Hematopoietic multipotent progenitor cell (in vitro differentiated cells): Measurements from ENCODE around the gene KMO. TPM values are rescaled to one million over a fixed set of nuclear protein-coding genes. Genes with fewer than 3 reads are reported as not detected.

Source experiments
- DNase-seq, 3 donors: peaks; one replicate each; pipeline ENCODE4 v3.0.0-alpha.2; 2011 to 2015; ENCODE audit warnings: low read depth in 2 of 3, low spot score in 2 of 3
- total RNA-seq: library from RNA; depleted of rRNA; stranded (reverse); fragments of >200 nt; gene quantifications from one replicate; pipeline ENCODE4 v1.2.3, GENCODE V29; 2012

The KMO gene
- total RNA-seq, 1 donor, result 0.81 TPM

DNA sequence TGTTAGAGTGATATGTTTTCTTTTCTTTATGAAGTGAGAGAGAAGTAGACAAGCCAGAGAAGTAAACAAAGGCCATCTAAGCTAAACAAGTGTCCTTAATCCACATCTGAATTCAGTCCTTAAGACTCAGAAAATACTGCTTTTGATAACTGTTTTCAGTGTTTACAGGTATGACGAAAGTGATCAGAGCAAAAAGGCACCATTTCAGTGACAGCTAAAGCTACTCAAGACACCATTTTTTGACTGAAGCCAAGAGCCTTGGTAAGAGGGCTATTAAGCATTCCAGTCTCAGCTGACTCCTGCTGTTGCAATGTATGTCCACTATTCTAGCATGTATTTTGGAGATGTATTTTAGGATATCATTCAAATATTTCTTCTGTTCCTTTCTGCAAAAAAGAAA, 4.1 kb downstream of the KMO start:
- no peak for DNase-seq

DNA sequence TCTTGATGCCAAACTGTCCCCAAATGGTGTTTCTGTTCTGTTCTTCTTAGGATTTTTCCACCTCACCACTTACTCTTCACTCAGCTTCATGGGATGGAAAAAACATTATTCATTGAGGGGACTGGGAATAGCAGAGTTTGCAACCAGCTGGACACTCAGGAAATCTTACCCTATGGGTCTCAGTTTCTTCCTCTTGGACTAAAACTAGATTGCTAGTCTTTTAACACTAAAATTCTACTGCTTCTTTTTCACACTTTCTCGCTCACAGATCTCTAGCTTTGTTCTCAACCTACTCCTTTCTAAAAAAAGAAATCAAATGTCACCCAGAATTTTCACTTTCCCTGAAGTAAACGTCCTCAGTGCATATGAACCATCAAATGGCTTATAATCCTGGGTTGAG, 4.8 kb downstream of the KMO start:
- DNase-seq, result no peak

GRCh38 chr1:241542199-241542907, 10.2 kb downstream of the KMO start:
- DNase-seq, result no peak

- no peak for DNase-seq
These were observed 15.8 kb downstream of the KMO start for GRCh38 chr1:241548008-241548407.

DNA sequence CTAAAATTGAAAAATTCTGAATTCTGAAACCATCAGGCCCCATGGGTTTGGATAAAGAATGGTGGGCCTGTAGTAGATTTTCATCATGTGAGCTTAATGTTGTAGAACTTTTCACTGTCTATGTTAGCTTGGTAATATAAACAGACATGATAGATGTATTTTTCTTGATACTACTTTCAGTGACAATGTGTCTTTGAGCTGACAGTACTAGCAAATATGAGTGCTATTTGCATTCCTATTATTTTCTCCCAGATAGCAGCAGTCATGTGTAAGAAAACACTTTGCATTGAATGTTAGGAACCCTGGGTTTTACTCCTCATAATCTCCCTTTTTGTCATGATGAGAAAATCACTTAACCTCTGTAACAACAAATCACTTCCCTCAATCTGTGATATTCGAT, 18.1 kb downstream of the KMO start:
- DNase-seq, result no peak

DNA sequence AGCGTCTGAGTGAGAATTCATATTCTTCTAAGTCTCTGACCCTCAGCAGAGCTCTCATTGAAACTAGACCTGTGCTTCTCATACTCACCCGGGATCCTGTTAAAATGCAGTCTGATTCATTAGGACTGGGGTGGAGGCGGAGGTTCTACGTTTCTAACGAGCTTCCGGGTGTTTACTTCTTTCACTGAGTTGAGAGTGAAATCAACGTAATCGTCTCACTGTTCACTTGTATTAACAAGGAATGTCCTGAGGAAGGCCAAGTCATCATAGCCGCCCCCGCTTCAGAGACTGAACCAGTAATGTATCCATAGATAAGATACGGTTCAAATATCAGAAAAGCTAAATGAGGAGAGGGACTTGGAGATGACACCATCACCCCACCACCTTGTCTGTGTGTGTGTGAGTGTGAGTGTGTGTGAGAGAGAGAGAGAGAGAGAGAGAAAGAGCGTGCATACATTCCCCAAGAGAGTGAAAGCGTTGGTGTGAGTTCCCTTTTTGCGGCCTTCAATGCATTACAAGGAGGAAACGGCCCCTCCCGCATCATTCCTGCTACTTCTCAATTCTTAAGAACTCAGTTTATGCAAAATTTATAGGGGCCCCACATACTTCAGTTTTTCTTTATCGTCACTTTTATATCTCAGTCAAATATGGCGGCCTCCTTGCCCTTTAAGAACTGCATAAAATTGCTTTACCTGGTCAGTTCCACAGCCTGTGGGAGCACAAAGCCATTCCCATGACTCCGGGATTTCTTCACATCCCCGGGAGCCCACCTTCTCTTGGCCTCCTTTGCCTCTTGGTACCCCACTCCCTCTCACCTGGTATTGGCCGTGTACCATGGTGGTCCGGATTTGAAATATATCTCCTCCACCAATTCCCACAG, 19.8 kb downstream of the KMO start:
- DNase-seq, result peak; percentile 28 to 88 (median 80)

DNA sequence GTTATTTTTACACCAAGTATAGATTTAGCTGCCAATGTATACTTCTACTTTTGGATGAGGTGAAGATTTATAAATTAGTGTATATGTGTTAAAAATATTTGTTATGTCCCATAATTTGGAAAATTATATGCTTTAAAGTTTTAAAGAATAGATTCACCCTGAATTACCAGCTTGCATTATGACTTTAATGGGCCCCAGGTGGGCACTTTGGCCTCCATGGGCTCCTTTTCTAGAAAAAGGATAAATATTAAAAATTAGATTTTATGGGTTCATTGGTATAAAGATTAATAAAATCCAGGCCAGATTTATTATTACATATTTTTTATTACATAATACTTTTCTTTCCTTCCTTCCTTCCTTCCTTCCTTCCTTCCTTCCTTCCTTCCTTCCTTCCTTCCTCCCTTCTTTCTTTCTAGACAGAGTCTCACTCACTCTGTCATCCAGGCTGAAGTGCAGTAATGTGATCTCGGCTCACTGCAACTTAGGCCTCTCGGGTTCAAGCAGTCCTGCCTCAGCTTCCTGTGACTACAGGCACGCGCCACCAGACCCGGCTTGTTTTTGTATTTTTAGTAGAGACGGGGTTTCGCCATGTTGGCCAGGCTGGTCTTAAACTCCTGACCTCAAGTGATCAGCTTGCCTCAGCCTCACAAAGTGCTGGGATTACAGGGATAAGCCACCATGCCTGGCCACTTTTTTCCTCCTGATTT, 21.9 kb downstream of the KMO start:
- DNase-seq, result no peak

GRCh38 chr1:241555526-241555925, 23.3 kb downstream of the KMO start:
- no peak for DNase-seq

DNA sequence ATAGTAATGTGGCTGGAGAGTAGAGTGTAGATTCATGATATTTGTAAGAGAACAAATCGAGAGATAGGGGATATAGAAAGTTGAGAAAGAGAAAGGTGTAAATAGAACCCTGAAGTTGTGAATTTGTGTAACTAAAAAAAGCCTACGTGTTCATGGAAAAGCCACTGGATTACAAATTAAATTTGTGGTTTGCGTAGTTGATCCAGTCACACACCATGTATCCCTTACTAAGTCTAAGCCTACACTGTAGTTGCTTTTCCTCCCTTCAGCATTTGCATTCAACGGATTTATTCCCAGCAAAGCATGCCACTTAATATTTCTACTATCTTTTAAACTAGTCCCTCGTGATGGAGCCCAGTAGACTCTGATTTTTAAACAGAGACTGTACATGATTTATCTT, 24.9 kb downstream of the KMO start:
- DNase-seq, result no peak

DNA sequence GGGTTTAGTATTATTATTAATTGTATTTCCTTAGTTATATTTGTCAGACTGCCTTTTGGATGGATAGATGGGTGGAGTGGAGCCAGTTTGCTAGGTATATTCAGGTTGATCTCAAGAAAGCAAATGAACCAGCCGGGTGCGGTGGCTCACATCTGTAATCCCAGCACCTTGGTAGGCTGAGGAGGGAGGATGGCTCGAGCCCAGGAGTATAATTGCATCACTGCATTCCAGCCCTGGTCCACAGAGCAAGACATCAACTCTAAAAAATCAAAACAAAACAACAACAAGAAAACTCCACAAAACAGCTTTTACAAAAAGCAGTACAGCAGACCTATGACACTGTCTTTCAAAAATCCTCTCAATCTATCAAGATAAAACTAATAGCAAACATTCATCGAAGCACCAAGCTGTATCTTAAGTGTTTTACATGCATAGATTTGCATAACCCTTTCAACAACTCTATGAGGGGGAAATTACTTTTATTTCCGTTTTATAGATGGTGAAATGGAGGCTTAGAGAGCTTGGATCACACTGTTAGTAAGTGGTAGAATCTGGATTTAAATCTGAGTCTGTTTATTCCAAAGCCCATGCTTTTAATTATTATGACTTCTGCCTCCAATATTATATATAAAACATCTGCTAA, 25.5 kb downstream of the KMO start:
- DNase-seq, result no peak

DNA sequence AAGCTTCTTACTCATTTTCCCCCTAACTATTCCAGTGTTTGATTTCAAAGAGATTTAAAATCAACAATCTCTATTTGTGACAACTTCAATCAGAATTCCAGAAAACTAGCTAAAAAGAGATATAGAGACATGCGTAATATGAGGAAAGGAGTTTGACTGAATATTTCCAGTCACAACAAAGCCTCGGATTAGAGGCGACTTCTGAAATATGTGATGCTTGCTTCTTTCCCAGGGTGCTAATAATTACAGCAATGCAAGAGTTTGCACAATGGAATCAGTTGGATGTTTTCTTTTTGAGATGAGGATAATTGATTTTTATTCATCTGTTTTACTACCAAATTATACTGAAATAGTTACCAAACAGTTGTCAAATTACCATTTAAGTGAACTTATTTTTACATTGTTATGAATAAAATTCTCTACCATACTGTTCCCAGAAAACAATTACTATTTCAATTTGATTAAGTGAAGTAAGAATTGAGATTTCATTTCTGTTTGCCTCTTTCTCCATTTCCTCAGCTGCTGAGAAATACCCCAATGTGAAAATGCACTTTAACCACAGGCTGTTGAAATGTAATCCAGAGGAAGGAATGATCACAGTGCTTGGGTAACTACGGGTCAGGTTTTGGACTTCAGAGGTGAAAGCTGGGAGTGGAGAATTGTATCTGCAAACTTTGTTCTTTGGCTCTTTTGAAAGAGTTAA, 28.1 kb downstream of the KMO start:
- no peak for DNase-seq

- no peak for DNase-seq
These were observed 28.6 kb downstream of the KMO start for GRCh38 chr1:241560849-241561187.

GRCh38 chr1:241569848-241570247, 37.7 kb downstream of the KMO start:
- DNase-seq, result no peak

GRCh38 chr1:241574154-241574553, 42.0 kb downstream of the KMO start:
- DNase-seq, result no peak

DNA sequence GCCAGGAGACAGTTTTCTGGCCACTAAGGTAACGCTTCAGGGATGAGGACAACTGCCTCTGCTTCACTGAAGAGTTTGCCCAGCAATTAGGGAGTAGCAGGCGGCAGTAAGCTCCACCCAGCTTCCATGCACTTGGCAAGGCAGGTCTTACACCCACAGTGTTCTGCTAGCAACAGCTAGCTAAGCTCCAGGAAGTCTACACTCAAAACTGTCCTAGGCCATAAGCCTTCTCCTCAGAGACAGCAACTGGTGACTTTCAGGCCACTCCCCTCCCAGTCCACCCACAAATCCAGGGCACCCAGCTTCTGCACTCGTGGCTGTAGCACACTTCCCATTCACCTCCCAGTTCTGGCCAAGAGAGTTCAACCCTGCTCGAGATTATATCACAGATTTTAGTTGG, 47.3 kb downstream of the KMO start:
- DNase-seq, result no peak

DNA sequence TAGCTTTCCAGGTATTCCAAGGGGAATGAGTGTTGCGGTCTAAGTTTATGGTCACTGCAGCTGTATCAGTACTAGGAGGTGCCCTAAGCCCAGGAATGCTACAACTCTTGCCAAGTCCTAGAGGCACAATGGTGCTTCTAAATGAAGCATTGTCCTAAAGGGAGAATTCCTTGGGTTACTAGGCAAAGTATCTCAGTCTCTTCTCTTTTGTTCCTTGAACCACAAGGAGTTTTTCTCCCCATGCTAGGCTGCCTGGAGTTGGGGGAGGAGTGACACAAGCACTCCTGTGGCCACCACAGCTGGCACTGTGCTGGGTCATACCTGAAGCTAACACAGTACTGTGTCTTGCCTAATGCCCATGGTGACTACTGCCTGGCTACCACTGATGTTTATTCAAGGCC, 50.7 kb downstream of the KMO start:
- DNase-seq, result no peak

DNA sequence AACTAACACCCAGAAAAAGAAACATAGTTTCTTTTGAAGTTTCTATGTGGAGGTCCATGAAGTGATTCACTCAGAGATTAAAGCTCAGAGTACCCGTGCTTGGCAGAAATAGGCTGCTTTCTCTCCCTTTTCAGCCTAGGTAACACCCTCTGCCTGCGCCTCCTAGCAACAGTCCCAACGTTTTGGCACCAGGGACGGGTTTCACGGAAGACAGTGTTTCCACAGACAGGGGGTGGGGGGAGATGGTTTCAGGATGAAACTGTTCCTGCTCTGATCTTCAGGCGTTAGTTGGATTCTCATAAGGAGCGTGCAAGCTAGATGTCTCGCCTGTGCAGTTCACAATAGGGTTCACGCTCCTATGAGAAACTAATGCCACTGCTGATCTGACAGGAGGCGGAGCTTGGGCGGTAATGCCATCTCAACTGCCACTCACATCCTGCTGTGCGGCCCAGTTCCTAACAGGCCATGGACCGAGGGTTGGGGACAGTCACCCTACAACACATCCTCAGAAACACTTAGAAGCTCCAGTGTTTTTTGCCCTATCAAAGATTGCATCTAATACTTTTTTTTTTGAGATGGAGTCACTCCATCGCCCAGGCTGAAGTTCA, 54.8 kb downstream of the KMO start:
- no peak for DNase-seq

GRCh38 chr1:241589521-241589920, 57.3 kb downstream of the KMO start:
- no peak for DNase-seq

GRCh38 chr1:241590719-241591118, 58.5 kb downstream of the KMO start:
- no peak for DNase-seq

- DNase-seq, result no peak
These were observed 59.1 kb downstream of the KMO start for GRCh38 chr1:241591317-241591716.
